Esophagus muscularis mucosa (tissue), 4 donors: ENCODE measurements around the gene AMOTL1.

ENCODE experiments used
- CTCF ChIP-seq, 3 experiments: fragments of 200-600 bp in 2 of 3; fragments of 450-650 bp in 1 of 3; sonication (generic) in 2 of 3; IDR thresholded peaks; one replicate each; pipeline ENCODE4 v1.5.1; 2017 to 2019; ENCODE audit warnings: antibody characterized with exemption in 3 of 3, mild to moderate bottlenecking in 2 of 3, moderate library complexity in 1 of 3
- EP300 ChIP-seq: sonication (generic); formaldehyde crosslinking; IDR thresholded peaks from one replicate; pipeline ENCODE4 v1.6.1; 2017; ENCODE audit warnings: antibody characterized with exemption
- POLR2AphosphoS5 ChIP-seq, 2 donors: sonication (generic); formaldehyde crosslinking; IDR thresholded peaks; one replicate each; pipeline ENCODE4 v1.6.1; 2017; ENCODE audit warnings: antibody characterized with exemption in 2 of 2

- no peak for TF ChIP-seq CTCF (IDR thresholded peaks at IDR 0.05)
- no peak for TF ChIP-seq POLR2AphosphoS5 (IDR thresholded peaks at IDR 0.05)
- TF ChIP-seq EP300 = no peak
These were observed 38.3 kb downstream of the AMOTL1 start for GRCh38 chr11:94806419-94806818.
